GM19324 (cell line): ENCODE data around the gene SPDYE18.
"Not testable (repeated sequence)": the region's sequence is repeated elsewhere in the genome, so short reads cannot be mapped to it uniquely, and the experiment has no call there.

Experiments
- ATAC-seq: cut with Tn5 transposase; IDR thresholded peaks from one replicate; pipeline ENCODE4 v1.9.1; 2021; ENCODE audit warnings: mild to moderate bottlenecking, moderate library complexity; ENCODE audit not compliant: unreplicated experiment, low FRiP score

Gene SPDYE18

GRCh38 chr7:77006127-77007110 lies 55.9 kb downstream of the SPDYE18 start:
- not testable (repeated sequence) for ATAC-seq

GRCh38 chr7:77005461-77006057 lies 56.8 kb downstream of the SPDYE18 start:
- not testable (repeated sequence) for ATAC-seq

GRCh38 chr7:77004151-77004550 lies 58.2 kb downstream of the SPDYE18 start:
- not testable (repeated sequence) for ATAC-seq

GRCh38 chr7:77003241-77003640 lies 59.1 kb downstream of the SPDYE18 start:
- ATAC-seq, result not testable (repeated sequence)

- not testable (repeated sequence) for ATAC-seq
These were observed 59.6 kb downstream of the SPDYE18 start for GRCh38 chr7:77002678-77003233.

- not testable (repeated sequence) for ATAC-seq
These were observed 60.3 kb downstream of the SPDYE18 start for GRCh38 chr7:77002104-77002503.
